ENCODE measurements around the gene TRIB2. TPM values are rescaled to one million over a fixed set of nuclear protein-coding genes. Genes with fewer than 3 reads are reported as not detected.

TRIB2 gene
- total RNA-seq, 1 donor from 2014 or later, result 68.8 TPM

- Histone ChIP-seq H3K4me3 (no peak overlapping the region), H3K4me2 (no peak overlapping the region), H2AFZ (replicated peaks) (no peak overlapping the region), H3F3A (ENCODE audit: low read depth) (no peaks in the 10 kb centered on the region), H3K36me3 (no peaks in the 10 kb centered on the region), H4K20me1 (ENCODE audit: low read depth) (no peaks in the 10 kb centered on the region), H3K9me3 (ENCODE audit: low read depth) (no peaks in the 10 kb centered on the region), H3K9ac (no peak overlapping the region), H3K4me1 (peaks cover 9% of the 10 kb centered on the region), H3K79me2 (ENCODE audit: low read depth) (no peaks in the 10 kb centered on the region), H3K27ac (no peak overlapping the region), H3K27me3 (no peaks in the 10 kb centered on the region)
- Mint-ChIP-seq H3K4me1 (peaks cover 45% of the 10 kb centered on the region), H3K27ac (no peak overlapping the region), H3K9me3 (peaks cover 3% of the 10 kb centered on the region), H3K27me3 (ENCODE audit: insufficient read depth, low read depth) (peaks cover 7% of the 10 kb centered on the region), H3K36me3 (no peaks in the 10 kb centered on the region), H3K4me3 (no peak overlapping the region)
- TF ChIP-seq EZH2phosphoT487 (IDR thresholded peaks at IDR 0.05) (no peak), EZH2 (IDR thresholded peaks at IDR 0.05) (no peak), CTCF (IDR thresholded peaks at IDR 0.05) (no peak)
- DNase-seq (ENCODE audit: low spot score), result no peak
These were observed 59.8 kb downstream of the TRIB2 start for GRCh38 chr2:12776521-12776961.

DNA sequence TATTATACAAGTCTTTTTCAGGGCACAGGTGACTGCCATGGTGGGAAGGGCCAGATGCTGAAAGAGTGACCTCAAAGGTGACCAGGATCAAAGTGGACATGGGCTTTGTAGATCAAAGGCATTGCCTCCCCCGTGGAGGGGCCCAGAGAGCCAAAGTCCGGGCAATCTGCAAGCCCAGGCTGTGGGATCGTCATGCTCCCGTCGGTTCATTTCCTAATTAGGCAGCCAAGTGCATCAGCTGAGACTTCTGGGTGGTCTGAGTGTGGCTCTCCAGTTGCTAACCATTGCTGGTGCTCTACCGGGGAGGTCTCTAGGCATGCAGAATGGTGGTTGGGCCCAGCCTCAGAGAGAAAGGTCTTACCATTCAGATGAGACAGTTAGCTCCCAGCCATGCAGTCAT is 61.6 kb downstream of the TRIB2 start:
- no peaks in the 10 kb centered on the region for H3K9me3 ChIP-seq (ENCODE audit: low read depth)
- no peak overlapping the region for H3K9ac ChIP-seq
- H3K79me2 ChIP-seq (ENCODE audit: low read depth), result no peaks in the 10 kb centered on the region
- no peak for TF ChIP-seq EZH2 (IDR thresholded peaks at IDR 0.05)
- no peak for TF ChIP-seq EZH2phosphoT487 (IDR thresholded peaks at IDR 0.05)
- TF ChIP-seq CTCF (IDR thresholded peaks at IDR 0.05), result no peak
- Mint-ChIP-seq H3K4me1 (peaks cover 39% of the 10 kb centered on the region), H3K4me3 (peak overlapping the region; percentile 56), H3K27me3 (ENCODE audit: insufficient read depth, low read depth) (peaks cover 5% of the 10 kb centered on the region), H3K36me3 (no peaks in the 10 kb centered on the region), H3K27ac (no peak overlapping the region), H3K9me3 (peaks cover 3% of the 10 kb centered on the region)
- H3F3A ChIP-seq (ENCODE audit: low read depth), result no peaks in the 10 kb centered on the region
- peaks cover 9% of the 10 kb centered on the region for H3K4me1 ChIP-seq
- no peak overlapping the region for H2AFZ ChIP-seq (replicated peaks)
- DNase-seq (ENCODE audit: low spot score), result no peak
- no peak overlapping the region for H3K27ac ChIP-seq
- no peaks in the 10 kb centered on the region for H4K20me1 ChIP-seq (ENCODE audit: low read depth)
- H3K27me3 ChIP-seq, result no peaks in the 10 kb centered on the region
- no peak overlapping the region for H3K4me3 ChIP-seq
- H3K36me3 ChIP-seq, result no peaks in the 10 kb centered on the region
- H3K4me2 ChIP-seq, result no peak overlapping the region

DNA sequence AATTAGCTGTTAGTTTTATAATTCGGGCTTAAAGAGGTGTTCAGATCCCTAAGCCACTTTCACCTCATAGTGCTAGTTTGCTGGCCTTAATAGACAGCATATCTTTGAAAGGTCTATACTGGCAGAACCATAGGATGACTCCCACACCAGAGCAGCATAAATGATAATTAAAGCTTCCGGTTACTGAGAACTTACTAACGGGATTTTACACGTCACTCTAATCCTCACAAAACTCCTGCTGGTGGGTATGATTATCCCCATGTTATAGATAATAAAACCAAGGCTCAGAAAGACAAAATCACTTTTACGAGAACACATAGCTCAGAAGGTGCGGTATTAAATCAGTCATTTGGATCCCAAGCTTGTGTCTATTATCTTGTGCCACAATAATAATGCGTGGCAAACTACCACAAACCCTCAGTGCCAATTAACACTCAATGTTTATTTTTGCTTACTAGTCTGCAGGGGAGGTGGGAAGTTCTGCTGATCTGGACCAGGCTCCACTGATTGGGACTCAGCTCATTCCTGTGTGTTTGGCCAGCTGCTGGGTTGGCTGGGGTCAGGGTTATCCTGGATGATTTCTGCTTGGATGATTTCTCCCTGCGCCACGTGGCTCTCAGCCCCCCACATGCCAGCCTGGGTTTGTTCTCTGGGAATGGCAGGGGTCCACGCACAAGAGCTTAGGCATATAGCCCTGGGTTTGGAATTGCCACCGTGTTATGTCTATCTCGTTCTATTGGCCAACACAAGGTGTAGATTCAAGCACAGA is 62.3 kb downstream of the TRIB2 start:
- no peaks in the 10 kb centered on the region for H3F3A ChIP-seq (ENCODE audit: low read depth)
- H3K9me3 ChIP-seq (ENCODE audit: low read depth), result no peaks in the 10 kb centered on the region
- peaks cover 3% of the 10 kb centered on the region for H3K4me1 ChIP-seq
- no peak overlapping the region for H3K27ac ChIP-seq
- Mint-ChIP-seq H3K27ac (no peak overlapping the region), H3K27me3 (ENCODE audit: insufficient read depth, low read depth) (peaks cover 4% of the 10 kb centered on the region), H3K36me3 (no peaks in the 10 kb centered on the region), H3K9me3 (peaks cover 3% of the 10 kb centered on the region), H3K4me1 (peaks cover 33% of the 10 kb centered on the region), H3K4me3 (no peak overlapping the region)
- no peak for TF ChIP-seq CTCF (IDR thresholded peaks at IDR 0.05)
- H4K20me1 ChIP-seq (ENCODE audit: low read depth), result no peaks in the 10 kb centered on the region
- H3K79me2 ChIP-seq (ENCODE audit: low read depth), result no peaks in the 10 kb centered on the region
- no peak overlapping the region for H3K9ac ChIP-seq
- no peaks in the 10 kb centered on the region for H3K27me3 ChIP-seq
- no peak overlapping the region for H3K4me2 ChIP-seq
- no peak overlapping the region for H2AFZ ChIP-seq (replicated peaks)
- no peak for DNase-seq (ENCODE audit: low spot score)
- H3K36me3 ChIP-seq, result no peaks in the 10 kb centered on the region
- H3K4me3 ChIP-seq, result no peak overlapping the region
